HUES48 (cell line): ENCODE results near the gene DCAF12.
A peak's percentile ranks its signal among the peaks of the same experiment; 100 is the strongest.

Experiments
- H3K27ac ChIP-seq: one replicate; pipeline ENCODE4 v1.7.0; 2013; ENCODE audit warnings: low read depth, low read length, inconsistent platforms
- H3K27me3 ChIP-seq: 2 replicates; pipeline ENCODE4 v1.6.1; 2013; ENCODE audit warnings: mild to moderate bottlenecking, low read length; ENCODE audit not compliant: control insufficient read depth, insufficient read depth
- H3K36me3 ChIP-seq: 2 replicates; pipeline ENCODE4 v1.6.1; 2013; ENCODE audit warnings: low read length; ENCODE audit not compliant: control insufficient read depth, insufficient read depth
- H3K4me1 ChIP-seq: 2 replicates; pipeline ENCODE4 v1.6.1; 2013; ENCODE audit warnings: mild to moderate bottlenecking, low read length; ENCODE audit not compliant: control insufficient read depth, insufficient read depth
- H3K4me3 ChIP-seq: 2 replicates; pipeline ENCODE4 v1.5.1; 2013; ENCODE audit warnings: mild to moderate bottlenecking, low read depth, low read length
- H3K9ac ChIP-seq: 2 replicates; pipeline ENCODE4 v1.6.1; 2013; ENCODE audit warnings: mild to moderate bottlenecking, low read depth, low read length, moderate library complexity
- H3K9me3 ChIP-seq: 2 replicates; pipeline ENCODE4 v1.6.1; 2013; ENCODE audit warnings: low read length; ENCODE audit not compliant: control insufficient read depth, insufficient read depth

DCAF12 gene

DNA sequence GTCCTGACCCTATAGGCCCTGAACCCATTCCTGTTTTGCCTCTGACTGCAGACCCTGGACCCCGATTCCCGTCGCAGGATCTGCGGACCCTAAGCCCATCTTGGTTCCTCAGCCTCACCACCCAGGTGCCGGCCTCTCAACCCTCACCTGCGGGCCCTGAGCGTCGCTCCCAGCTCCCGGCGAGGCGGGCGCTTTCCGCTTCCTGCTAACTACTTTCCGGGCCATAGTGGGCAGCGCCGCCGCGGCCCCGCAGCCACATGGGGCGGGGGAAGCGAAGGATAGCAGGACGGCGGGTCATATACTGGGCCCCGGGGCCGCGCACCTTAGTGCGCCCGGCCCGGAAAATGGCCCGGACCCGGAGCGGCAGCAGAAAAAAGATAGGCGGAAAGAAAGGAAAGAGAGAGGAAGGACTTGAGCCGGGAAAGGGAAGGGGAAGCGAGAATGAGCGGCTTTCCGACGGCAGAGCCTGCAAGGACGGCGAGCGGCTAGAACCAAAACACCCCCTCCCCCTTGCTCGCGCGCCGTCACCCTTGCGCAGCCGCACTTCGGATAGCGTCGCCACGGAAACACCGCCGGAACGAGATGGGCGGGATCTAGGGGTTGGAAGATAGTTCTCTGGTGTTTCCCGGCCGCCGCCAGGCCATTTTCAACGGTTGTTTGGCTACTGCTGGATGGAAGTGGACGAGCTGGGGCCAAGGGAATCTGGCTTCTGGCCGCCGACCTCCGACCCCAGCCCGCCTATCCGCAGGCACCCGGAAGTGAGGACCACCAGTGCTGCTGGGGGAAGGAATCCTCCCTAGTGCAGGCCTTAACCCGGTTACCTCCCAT, at the start of gene DCAF12:
Gene DCAF12 (minus strand): TSS at position 492 of the 828 bp plus-strand sequence. CDS start 267 bp downstream, at position 225.
- peaks cover 17% of the 10 kb centered on the region for H3K4me1 ChIP-seq
- H3K9ac ChIP-seq, result peak within 1 kb of the TSS; percentile 84
- no peaks in the 10 kb centered on the region for H3K27me3 ChIP-seq

GRCh38 chr9:34176089-34176488, 49.6 kb upstream of the DCAF12 start:
- Histone ChIP-seq H3K9ac (no peak overlapping the region), H3K27me3 (no peaks in the 10 kb centered on the region), H3K27ac (no peak overlapping the region), H3K36me3 (no peaks in the 10 kb centered on the region), H3K4me3 (no peak overlapping the region), H3K9me3 (no peaks in the 10 kb centered on the region), H3K4me1 (no peaks in the 10 kb centered on the region)

More for the DNA sequence above, at the start of gene DCAF12:
- Histone ChIP-seq H3K4me3 (peak within 1 kb of the TSS; percentile 100), H3K36me3 (peaks cover 30% of the 10 kb centered on the region), H3K9me3 (no peaks in the 10 kb centered on the region), H3K27ac (peak within 1 kb of the TSS; percentile 93)

GRCh38 chr9:34171753-34172535, 45.4 kb upstream of the DCAF12 start:
- Histone ChIP-seq H3K27ac (no peak overlapping the region), H3K27me3 (no peaks in the 10 kb centered on the region), H3K4me3 (no peak overlapping the region), H3K9me3 (no peaks in the 10 kb centered on the region), H3K36me3 (no peaks in the 10 kb centered on the region), H3K4me1 (no peaks in the 10 kb centered on the region), H3K9ac (no peak overlapping the region)

GRCh38 chr9:34170237-34170991, 43.9 kb upstream of the DCAF12 start:
- Histone ChIP-seq H3K4me3 (no peak overlapping the region), H3K27ac (no peak overlapping the region), H3K36me3 (no peaks in the 10 kb centered on the region), H3K9me3 (no peaks in the 10 kb centered on the region), H3K27me3 (no peaks in the 10 kb centered on the region), H3K9ac (no peak overlapping the region), H3K4me1 (no peaks in the 10 kb centered on the region)

- Histone ChIP-seq H3K27me3 (no peaks in the 10 kb centered on the region), H3K4me3 (no peak overlapping the region), H3K36me3 (no peaks in the 10 kb centered on the region)
These were observed 42.6 kb upstream of the DCAF12 start for GRCh38 chr9:34169125-34169524.

GRCh38 chr9:34163434-34163833, 36.9 kb upstream of the DCAF12 start:
- no peaks in the 10 kb centered on the region for H3K4me1 ChIP-seq
- no peaks in the 10 kb centered on the region for H3K36me3 ChIP-seq
- no peak overlapping the region for H3K4me3 ChIP-seq
- H3K27me3 ChIP-seq, result no peaks in the 10 kb centered on the region
- no peak overlapping the region for H3K27ac ChIP-seq
- no peaks in the 10 kb centered on the region for H3K9me3 ChIP-seq
- no peak overlapping the region for H3K9ac ChIP-seq

More at GRCh38 chr9:34169125-34169524, 42.6 kb upstream of the DCAF12 start:
- Histone ChIP-seq H3K4me1 (no peaks in the 10 kb centered on the region), H3K9me3 (no peaks in the 10 kb centered on the region), H3K27ac (no peak overlapping the region), H3K9ac (no peak overlapping the region)

DNA sequence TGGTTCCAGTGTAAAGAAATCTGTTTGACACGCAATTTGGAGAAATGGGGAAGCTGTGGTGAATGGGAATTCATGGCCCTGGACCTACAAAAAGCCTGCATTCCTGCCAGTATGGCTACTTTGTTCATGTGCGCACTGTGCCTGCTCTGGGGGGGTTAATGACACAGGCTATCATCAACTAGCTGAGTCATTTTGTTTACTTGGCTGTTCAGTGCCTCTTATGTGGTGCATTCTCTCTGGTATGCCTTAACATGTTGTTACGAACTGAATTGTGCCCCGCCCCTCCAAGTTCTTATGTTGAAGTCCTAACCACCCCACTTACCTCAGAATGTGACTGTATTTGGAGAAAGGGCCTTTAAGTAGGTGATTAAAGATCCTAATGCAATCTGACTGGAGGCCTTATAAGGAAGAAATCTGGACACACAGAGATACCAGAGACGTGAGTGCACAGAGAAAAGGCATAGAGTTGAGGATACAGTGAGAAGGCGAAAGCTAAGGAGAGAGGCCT, 31.9 kb upstream of the DCAF12 start:
- Histone ChIP-seq H3K27ac (no peak overlapping the region), H3K4me3 (no peak overlapping the region), H3K4me1 (peaks cover 10% of the 10 kb centered on the region; the same call in 1 of the 2 replicates), H3K9ac (no peak overlapping the region), H3K27me3 (no peaks in the 10 kb centered on the region), H3K36me3 (no peaks in the 10 kb centered on the region), H3K9me3 (no peaks in the 10 kb centered on the region)

DNA sequence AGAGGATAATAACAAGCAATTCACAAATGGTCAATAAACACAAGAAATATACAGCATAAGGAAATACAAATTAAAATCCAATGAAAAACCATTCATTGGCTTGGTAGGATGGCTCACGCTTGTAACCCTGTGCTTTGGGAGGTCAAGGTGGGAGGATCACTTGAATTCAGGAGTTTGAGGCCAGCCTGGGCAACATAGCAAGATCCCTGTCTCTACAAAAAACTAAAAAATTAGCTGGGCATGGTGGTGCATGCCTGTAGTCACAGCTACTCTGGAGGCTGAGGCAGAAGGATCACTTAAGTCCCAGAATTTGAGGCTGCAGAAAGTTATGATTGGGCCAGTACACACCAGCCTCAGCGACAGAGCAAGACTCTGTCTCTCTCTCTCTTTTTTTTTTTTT, 31.4 kb upstream of the DCAF12 start:
- no peaks in the 10 kb centered on the region for H3K27me3 ChIP-seq
- H3K4me3 ChIP-seq, result no peak overlapping the region
- H3K27ac ChIP-seq, result no peak overlapping the region
- no peaks in the 10 kb centered on the region for H3K36me3 ChIP-seq
- H3K9ac ChIP-seq, result no peak overlapping the region
- H3K9me3 ChIP-seq, result no peaks in the 10 kb centered on the region
- H3K4me1 ChIP-seq, result peaks cover 10% of the 10 kb centered on the region; the same call in 1 of the 2 replicates

- H3K9me3 ChIP-seq, result no peaks in the 10 kb centered on the region
- H3K9ac ChIP-seq, result no peak overlapping the region
- no peaks in the 10 kb centered on the region for H3K27me3 ChIP-seq
- H3K4me3 ChIP-seq, result no peak overlapping the region
- H3K27ac ChIP-seq, result no peak overlapping the region
- H3K4me1 ChIP-seq, result peaks cover 10% of the 10 kb centered on the region; the same call in 1 of the 2 replicates
- no peaks in the 10 kb centered on the region for H3K36me3 ChIP-seq
These were observed 30.8 kb upstream of the DCAF12 start for GRCh38 chr9:34157318-34157717.

GRCh38 chr9:34154057-34154456, 27.6 kb upstream of the DCAF12 start:
- no peak overlapping the region for H3K4me3 ChIP-seq
- no peak overlapping the region for H3K9ac ChIP-seq
- no peak overlapping the region for H3K27ac ChIP-seq
- no peaks in the 10 kb centered on the region for H3K9me3 ChIP-seq
- no peaks in the 10 kb centered on the region for H3K27me3 ChIP-seq
- H3K36me3 ChIP-seq, result no peaks in the 10 kb centered on the region
- peaks cover 10% of the 10 kb centered on the region; the same call in 1 of the 2 replicates for H3K4me1 ChIP-seq
